IMR-90 (cell line): Measurements from ENCODE around the gene KRTAP29-1.

Source experiments
- CEBPB ChIP-seq: IDR thresholded peaks from 2 replicates; pipeline ENCODE4 v1.6.1; 2012; ENCODE audit warnings: low read depth, low read length, improper control_type of control experiment
- CHD1 ChIP-seq: IDR thresholded peaks from 2 replicates; pipeline ENCODE4 v1.6.1; 2012; ENCODE audit warnings: low read depth, low read length, improper control_type of control experiment
- MAFK ChIP-seq: IDR thresholded peaks from 2 replicates; pipeline ENCODE4 v1.6.1; 2012; ENCODE audit warnings: low read depth, low read length, improper control_type of control experiment
- POLR2A ChIP-seq: IDR thresholded peaks from 2 replicates; pipeline ENCODE4 v1.6.1; 2012; ENCODE audit warnings: mild to moderate bottlenecking, low read depth, low read length
- RAD21 ChIP-seq: IDR thresholded peaks from 2 replicates; pipeline ENCODE4 v1.6.1; 2012; ENCODE audit warnings: low read length, improper control_type of control experiment
- RCOR1 ChIP-seq: IDR thresholded peaks from 2 replicates; pipeline ENCODE4 v1.6.1; 2012; ENCODE audit warnings: mild to moderate bottlenecking, low read length, improper control_type of control experiment; ENCODE audit not compliant: insufficient replicate concordance
- SMC3 ChIP-seq: fragments of 150-350 bp; IDR thresholded peaks from 2 replicates; pipeline ENCODE4 v1.6.1; 2016; ENCODE audit warnings: low read depth, mild to moderate bottlenecking, antibody characterized with exemption, low read length, moderate library complexity
- TF ChIP-seq, protein P1 (sequence below): conservative IDR thresholded peaks from 2 replicates; pipeline ENCODE4 v1.5.1; 2012; ENCODE audit warnings: mild to moderate bottlenecking, low read depth, low read length, improper control_type of control experiment
- TF ChIP-seq, protein P2 (sequence below): fragments of 150-350 bp; IDR thresholded peaks from 2 replicates; pipeline ENCODE4 v1.6.1; 2017; ENCODE audit warnings: mild to moderate bottlenecking, antibody characterized with exemption, low read length, low read depth

DNA sequence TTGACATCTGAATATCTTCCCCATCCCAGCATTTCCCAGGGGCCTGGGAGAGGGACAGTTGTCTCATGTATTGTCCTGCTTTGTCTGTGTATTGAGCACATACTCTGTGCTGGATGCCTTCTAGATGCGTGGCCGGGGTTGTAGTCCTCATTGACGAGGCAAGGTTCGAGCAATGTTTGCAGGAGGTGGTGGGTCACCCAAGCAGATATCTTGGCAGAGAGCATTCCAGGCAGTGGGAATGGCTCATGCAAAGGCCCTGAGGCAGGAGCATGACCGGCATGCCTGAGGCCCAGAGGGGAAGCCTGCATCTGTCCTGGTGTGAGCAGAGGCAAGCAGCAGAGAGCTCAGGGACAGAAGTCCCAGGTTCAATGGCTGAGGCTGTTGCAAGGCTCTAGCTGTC is 30.4 kb upstream of the KRTAP29-1 start:
- TF ChIP-seq, protein P1, sequence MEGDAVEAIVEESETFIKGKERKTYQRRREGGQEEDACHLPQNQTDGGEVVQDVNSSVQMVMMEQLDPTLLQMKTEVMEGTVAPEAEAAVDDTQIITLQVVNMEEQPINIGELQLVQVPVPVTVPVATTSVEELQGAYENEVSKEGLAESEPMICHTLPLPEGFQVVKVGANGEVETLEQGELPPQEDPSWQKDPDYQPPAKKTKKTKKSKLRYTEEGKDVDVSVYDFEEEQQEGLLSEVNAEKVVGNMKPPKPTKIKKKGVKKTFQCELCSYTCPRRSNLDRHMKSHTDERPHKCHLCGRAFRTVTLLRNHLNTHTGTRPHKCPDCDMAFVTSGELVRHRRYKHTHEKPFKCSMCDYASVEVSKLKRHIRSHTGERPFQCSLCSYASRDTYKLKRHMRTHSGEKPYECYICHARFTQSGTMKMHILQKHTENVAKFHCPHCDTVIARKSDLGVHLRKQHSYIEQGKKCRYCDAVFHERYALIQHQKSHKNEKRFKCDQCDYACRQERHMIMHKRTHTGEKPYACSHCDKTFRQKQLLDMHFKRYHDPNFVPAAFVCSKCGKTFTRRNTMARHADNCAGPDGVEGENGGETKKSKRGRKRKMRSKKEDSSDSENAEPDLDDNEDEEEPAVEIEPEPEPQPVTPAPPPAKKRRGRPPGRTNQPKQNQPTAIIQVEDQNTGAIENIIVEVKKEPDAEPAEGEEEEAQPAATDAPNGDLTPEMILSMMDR: no peak
- TF ChIP-seq, protein P2, sequence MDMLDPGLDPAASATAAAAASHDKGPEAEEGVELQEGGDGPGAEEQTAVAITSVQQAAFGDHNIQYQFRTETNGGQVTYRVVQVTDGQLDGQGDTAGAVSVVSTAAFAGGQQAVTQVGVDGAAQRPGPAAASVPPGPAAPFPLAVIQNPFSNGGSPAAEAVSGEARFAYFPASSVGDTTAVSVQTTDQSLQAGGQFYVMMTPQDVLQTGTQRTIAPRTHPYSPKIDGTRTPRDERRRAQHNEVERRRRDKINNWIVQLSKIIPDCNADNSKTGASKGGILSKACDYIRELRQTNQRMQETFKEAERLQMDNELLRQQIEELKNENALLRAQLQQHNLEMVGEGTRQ: no peak
- TF ChIP-seq POLR2A (no peak), CHD1 (no peak), SMC3 (no peak), CEBPB (no peak), RCOR1 (no peak), RAD21 (no peak), MAFK (no peak)
